ENCODE data around the gene SCYGR3. TPM values are rescaled to one million over a fixed set of nuclear protein-coding genes. Genes with fewer than 3 reads are reported as not detected.

Gene SCYGR3, protein sequence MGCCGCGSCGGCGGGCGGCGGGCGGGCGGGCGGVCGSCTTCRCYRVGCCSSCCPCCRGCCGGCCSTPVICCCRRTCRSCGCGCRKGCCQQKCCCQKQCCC
- total RNA-seq (2014; rRNA removed; shearing (Covaris generic); ENCODE audit: low replicate concordance): not detected in 2 replicates

DNA sequence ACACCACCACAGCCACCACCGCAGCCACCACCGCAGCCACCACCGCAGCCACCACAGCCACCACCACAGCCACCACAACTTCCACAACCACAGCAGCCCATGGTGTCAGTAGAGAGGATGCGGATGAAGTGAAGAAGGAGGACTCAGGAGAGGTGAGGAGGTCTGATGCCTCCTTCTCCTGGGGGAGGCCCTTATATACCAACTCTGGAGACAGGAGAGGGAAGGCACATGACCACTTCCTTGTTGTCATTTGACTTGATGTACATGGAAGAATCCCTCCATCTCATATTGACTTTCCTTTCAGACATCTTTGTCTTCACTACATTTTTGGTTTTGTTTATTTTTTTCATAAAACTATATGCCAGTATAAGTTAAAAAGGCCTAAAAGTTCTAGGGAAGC, at the start of gene SCYGR3:
Gene SCYGR3 (minus strand): TSS at position 101 of the 400 bp plus-strand sequence. CDS start 0 bp downstream, at position 101.
- in situ Hi-C loops (cut with HindIII; ENCODE audit: low pct_unique_long_range_greater_than_20kb, low sequenced_read_pairs): no loop called here
- DNase-seq (ENCODE audit: low read depth): no peak

- in situ Hi-C loops (cut with HindIII; ENCODE audit: low pct_unique_long_range_greater_than_20kb, low sequenced_read_pairs): no loop called here
- no peak for DNase-seq (ENCODE audit: low read depth)
Observed at GRCh38 chr2:227661827-227662226, 47.2 kb upstream of the SCYGR3 start.

DNA sequence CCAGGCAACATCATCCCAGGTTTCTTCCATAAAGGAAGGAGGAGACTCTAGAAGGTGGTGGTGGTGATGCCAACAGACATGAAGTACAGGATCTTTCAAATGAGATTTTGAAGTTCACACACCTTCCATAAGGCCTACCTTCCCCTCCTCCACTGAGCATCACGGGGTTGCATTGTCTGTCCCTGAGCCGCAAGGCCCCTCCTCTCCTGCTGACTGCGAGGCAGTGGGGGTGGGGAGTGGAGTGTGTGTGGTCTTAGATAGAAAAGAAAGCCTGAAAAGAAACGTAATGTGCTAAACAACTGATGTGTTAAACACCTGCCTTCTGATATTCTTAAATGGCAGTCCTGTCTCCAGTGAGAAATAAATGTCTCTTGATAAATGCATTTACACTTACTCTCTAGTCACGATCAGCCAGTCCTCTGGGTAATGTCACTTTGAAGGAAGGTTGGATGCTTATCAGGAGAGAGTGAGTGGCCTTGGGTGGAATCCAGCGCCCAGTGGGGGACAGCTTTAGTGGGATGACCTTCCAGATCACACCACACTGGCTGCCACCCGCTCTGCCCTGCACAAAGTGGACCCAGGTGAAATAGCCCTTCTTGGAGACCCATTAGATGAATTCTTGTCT, 46.5 kb upstream of the SCYGR3 start:
- DNase-seq (ENCODE audit: low read depth): no peak

DNA sequence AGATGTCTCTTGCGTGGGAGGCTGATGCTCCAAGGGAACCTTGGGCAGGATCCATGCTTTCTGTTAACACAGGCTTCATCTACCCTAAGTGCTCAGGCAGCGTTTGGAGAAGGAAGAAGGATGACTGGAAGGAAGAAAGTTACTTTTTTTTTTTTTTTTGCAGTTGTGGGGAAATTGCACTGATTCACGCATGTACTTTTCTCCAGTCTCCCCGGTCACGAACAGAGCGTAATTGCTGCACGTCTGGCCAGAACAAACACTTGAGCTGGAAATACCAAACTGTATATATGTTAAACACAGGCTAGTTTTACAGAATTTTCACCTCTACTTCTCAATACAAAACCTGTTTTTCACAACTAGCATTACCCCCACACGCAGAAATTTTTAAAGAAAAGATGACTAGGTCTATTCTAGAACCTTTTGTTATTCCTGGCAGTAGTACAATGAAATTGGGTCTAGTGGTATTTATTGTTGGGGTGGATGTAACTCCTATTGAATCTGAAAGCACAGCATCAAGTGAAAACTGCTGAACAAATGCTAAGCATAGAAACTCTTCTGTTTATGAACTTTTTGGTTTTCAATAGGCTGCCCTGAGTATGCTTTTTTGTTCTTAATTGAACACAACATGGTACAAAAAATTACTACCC, 42.7 kb upstream of the SCYGR3 start:
- in situ Hi-C loops (cut with HindIII; ENCODE audit: low pct_unique_long_range_greater_than_20kb, low sequenced_read_pairs): no loop called here
- no peak for DNase-seq (ENCODE audit: low read depth)

More for the DNA sequence above, 46.5 kb upstream of the SCYGR3 start:
- in situ Hi-C loops (cut with HindIII; ENCODE audit: low pct_unique_long_range_greater_than_20kb, low sequenced_read_pairs): no loop called here

DNA sequence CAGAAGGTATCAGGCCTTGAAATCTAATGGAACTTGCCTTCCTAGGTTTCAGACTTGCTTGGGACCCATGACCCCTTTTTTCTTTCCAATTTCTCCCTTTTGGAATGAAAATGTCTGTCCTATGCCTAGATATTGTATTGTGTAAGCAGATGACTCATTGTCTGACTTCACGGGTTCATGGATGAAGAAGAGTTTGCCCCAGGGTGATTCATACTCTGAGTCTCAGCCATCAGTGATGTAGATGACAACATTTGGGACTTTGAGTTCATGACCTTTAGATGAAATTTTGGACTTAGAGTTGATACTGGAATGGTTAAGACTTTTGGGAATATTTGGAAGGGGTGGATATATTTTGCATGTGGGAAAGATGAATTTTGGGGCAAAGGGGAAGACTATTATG, 40.8 kb upstream of the SCYGR3 start:
- in situ Hi-C loops (cut with HindIII; ENCODE audit: low pct_unique_long_range_greater_than_20kb, low sequenced_read_pairs): no loop called here

DNA sequence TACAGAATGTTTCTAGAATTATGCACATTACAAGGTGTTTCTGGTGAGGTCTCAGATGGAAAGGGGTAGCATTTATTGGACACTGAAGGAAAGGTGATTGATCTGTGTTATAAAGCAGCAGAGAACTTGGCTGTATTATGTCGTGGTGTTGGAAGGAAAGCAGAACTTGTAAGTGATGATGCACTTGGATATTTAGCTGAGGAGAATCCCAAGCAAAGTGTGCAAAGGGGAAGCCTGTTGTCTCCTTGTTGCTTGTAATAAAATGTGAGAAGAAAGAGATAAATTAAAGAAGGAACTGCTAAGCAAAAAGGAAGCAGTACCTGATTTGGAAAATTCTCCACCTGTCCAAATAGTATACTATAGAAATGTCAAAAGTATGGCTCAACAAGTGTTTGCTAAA, 39.8 kb upstream of the SCYGR3 start:
- no peak for DNase-seq (ENCODE audit: low read depth)
- in situ Hi-C loops (cut with HindIII; ENCODE audit: low pct_unique_long_range_greater_than_20kb, low sequenced_read_pairs): no loop called here

More for the DNA sequence above, 40.8 kb upstream of the SCYGR3 start:
- peak; percentile 70 for DNase-seq (ENCODE audit: low read depth)

DNA sequence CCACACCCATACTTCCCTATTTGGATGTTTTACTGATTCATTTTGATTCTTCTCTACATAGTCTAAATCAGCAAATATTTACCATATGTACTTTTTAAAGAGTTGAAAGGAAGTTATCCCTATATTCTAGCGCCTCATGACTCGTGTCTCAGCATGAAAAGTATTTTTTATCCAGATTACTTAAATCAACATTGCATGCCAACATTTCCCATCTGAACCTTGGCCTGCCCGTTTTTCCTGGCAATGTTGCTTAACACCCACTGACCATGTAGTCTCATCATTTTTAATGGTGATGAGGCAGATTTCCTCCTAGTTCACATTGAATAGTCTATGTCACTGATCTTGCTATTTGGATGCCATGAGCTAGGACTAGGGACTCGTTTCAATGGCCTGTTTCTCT, 38.8 kb upstream of the SCYGR3 start:
- in situ Hi-C loops (cut with HindIII; ENCODE audit: low pct_unique_long_range_greater_than_20kb, low sequenced_read_pairs): no loop called here
- DNase-seq (ENCODE audit: low read depth): peak; percentile 18

DNA sequence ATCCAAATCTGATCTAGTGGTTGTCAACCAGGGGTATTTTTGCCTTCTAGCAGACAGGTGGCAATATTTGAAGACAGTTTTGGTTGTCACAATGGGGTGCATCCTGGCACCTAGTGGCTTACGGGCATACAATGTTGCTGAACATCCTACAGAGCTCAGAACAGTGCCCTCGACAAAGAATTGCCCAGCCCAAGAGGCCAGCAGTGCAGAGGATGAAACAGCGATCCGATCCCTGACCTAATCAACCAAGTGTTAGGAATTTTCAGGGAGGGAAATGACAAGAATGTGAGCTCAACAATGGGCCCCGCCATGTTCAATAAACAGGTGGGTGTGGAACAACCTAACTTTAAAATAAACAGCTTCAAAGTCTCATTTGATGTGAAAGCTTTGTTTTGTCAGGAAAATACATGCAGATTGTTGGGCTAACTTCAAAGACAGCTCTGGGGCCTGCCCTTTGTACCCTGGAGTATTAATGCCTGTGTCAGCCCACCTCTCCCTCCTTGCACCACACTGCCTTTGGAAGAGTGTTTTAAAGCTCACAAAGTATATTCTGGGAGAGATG, 29.4 kb upstream of the SCYGR3 start:
- no peak for DNase-seq (ENCODE audit: low read depth)
- in situ Hi-C loops (cut with HindIII; ENCODE audit: low pct_unique_long_range_greater_than_20kb, low sequenced_read_pairs): no loop called here

DNA sequence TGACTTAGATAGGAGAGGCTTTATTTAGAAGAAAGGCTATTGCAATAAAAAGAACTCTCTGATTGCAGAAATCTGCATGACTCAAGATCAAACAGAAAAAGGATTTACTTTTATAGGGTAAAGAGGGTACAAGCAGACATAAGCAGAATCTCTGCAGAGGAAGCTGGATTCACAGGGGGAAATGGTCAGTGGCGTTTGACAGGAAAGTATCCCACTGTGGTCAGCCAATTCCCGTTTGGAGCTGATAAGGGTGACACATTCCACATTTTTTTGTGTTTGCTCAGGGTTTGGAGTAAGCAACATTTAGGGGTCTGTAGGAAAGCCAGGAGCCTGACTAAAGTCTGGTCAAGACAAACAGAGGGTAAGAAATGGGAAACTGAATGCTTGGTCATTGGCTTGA, 28.0 kb upstream of the SCYGR3 start:
- in situ Hi-C loops (cut with HindIII; ENCODE audit: low pct_unique_long_range_greater_than_20kb, low sequenced_read_pairs): no loop called here
- DNase-seq (ENCODE audit: low read depth): no peak

GRCh38 chr2:227634201-227634600, 19.6 kb upstream of the SCYGR3 start:
- no peak for DNase-seq (ENCODE audit: low read depth)
- in situ Hi-C loops (cut with HindIII; ENCODE audit: low pct_unique_long_range_greater_than_20kb, low sequenced_read_pairs): no loop called here

- no peak for DNase-seq (ENCODE audit: low read depth)
- in situ Hi-C loops (cut with HindIII; ENCODE audit: low pct_unique_long_range_greater_than_20kb, low sequenced_read_pairs): no loop called here
Observed at GRCh38 chr2:227632827-227633226, 18.2 kb upstream of the SCYGR3 start.

- DNase-seq (ENCODE audit: low read depth): no peak
- in situ Hi-C loops (cut with HindIII; ENCODE audit: low pct_unique_long_range_greater_than_20kb, low sequenced_read_pairs): no loop called here
Observed at GRCh38 chr2:227630322-227630721, 15.7 kb upstream of the SCYGR3 start.

DNA sequence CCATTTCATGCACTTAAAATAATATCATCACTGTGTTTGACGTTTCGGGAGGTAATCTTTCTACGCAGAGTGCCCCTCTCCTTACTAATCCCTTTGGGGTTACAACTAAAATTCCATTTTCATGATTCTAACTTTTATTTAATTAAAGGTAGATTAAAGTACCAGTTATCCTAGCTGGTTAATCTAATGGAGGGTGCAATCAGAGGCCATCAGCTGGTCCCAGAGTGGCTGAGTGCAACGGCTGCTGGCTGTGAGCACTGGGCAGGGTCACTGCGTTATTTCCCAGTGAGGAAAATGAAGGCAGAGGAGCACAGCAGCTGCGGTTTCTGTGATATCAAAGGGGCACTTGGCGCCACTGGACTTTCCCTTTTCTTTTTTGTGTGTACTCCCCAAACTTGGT, 14.8 kb upstream of the SCYGR3 start:
- no peak for DNase-seq (ENCODE audit: low read depth)
- in situ Hi-C loops (cut with HindIII; ENCODE audit: low pct_unique_long_range_greater_than_20kb, low sequenced_read_pairs): no loop called here

GRCh38 chr2:227627769-227628168, 13.1 kb upstream of the SCYGR3 start:
- in situ Hi-C loops (cut with HindIII; ENCODE audit: low pct_unique_long_range_greater_than_20kb, low sequenced_read_pairs): no loop called here
- no peak for DNase-seq (ENCODE audit: low read depth)

- in situ Hi-C loops (cut with HindIII; ENCODE audit: low pct_unique_long_range_greater_than_20kb, low sequenced_read_pairs): no loop called here
- DNase-seq (ENCODE audit: low read depth): no peak
Observed at GRCh38 chr2:227626580-227627151, 12.0 kb upstream of the SCYGR3 start.

- in situ Hi-C loops (cut with HindIII; ENCODE audit: low pct_unique_long_range_greater_than_20kb, low sequenced_read_pairs): no loop called here
- no peak for DNase-seq (ENCODE audit: low read depth)
Observed at GRCh38 chr2:227625420-227625819, 10.8 kb upstream of the SCYGR3 start.

GRCh38 chr2:227623226-227623625, 8.6 kb upstream of the SCYGR3 start:
- in situ Hi-C loops (cut with HindIII; ENCODE audit: low pct_unique_long_range_greater_than_20kb, low sequenced_read_pairs): no loop called here
- no peak for DNase-seq (ENCODE audit: low read depth)

- no peak for DNase-seq (ENCODE audit: low read depth)
Observed at GRCh38 chr2:227617316-227618230, 2.9 kb upstream of the SCYGR3 start, which contains the start of gene SCYGR4. Gene SCYGR4, plus strand, starts transcription at chr2:227617498. Its CDS starts 0 bp downstream, at chr2:227617498.

More at GRCh38 chr2:227617316-227618230, 2.9 kb upstream of the SCYGR3 start, which contains the start of gene SCYGR4:
- in situ Hi-C loops (cut with HindIII; ENCODE audit: low pct_unique_long_range_greater_than_20kb, low sequenced_read_pairs): no loop called here

Measured in Caki2 (cell line).